A549 (cell line): ENCODE results near the gene ELL. TPM values are rescaled to one million over a fixed set of nuclear protein-coding genes. Genes with fewer than 3 reads are reported as not detected.

Source experiments
- ATAC-seq, 2 experiments: fragments of 200-7000 bp in 1 of 2; fragments of >200 bp in 1 of 2; cut with Nextera tagmentation in 1 of 2; cut with Tn5 transposase in 1 of 2; 3 replicates each; pipeline versions ENCODE4 v1.8.0 to v1.9.1; 2018 to 2020; ENCODE audit warnings: mild to moderate bottlenecking in 1 of 2, moderate library complexity in 1 of 2
- CTCF ChIA-PET: fragments of 300-600 bp; sonication (Branson Sonifier 250); formaldehyde crosslinking; extraction: SDS; loops from one replicate; lab custom pipeline; 2021; ENCODE audit warnings: antibody characterized with exemption, inconsistent platforms; lab: Yijun Ruan, JAX
- POLR2A ChIA-PET: fragments of 350-600 bp; formaldehyde crosslinking; extraction: SDS; loops from one replicate; lab custom pipeline; 2021; ENCODE audit warnings: antibody characterized with exemption, inconsistent platforms; lab: Yijun Ruan, JAX
- DNase-seq, 2 experiments: peaks; one replicate each; pipeline versions ENCODE4 v3.0.0 to v3.0.0-alpha.2; 2011 to 2016; ENCODE audit warnings: low read depth in 1 of 2, low spot score in 1 of 2
- FAIRE-seq: peaks from 2 replicates; lab custom pipeline; 2011; peaks lifted over from hg19 to GRCh38; lab: Jason Lieb, UNC
- H3K27ac ChIP-seq, 2 experiments: fragments of >200 bp; sonication (Bioruptor Twin); formaldehyde crosslinking; 3 replicates each; pipeline ENCODE4 v1.5.1; 2016 to 2017
- H3K4me1 ChIP-seq: fragments of >200 bp; sonication (Bioruptor Twin); formaldehyde crosslinking; 3 replicates; pipeline ENCODE4 v1.6.1; 2016
- H3K4me2 ChIP-seq: fragments of >200 bp; sonication (Bioruptor Twin); formaldehyde crosslinking; 3 replicates; pipeline ENCODE4 v1.6.1; 2016
- H3K4me3 ChIP-seq: fragments of >200 bp; sonication (Bioruptor Twin); formaldehyde crosslinking; 3 replicates; pipeline ENCODE4 v1.5.1; 2016
- H3K9me3 ChIP-seq: fragments of >200 bp; sonication (Bioruptor Twin); formaldehyde crosslinking; 3 replicates; pipeline ENCODE4 v1.6.1; 2016
- CEBPB ChIP-seq, 2 experiments: fragments of >200 bp in 1 of 2; sonication (Bioruptor Twin) in 1 of 2; formaldehyde crosslinking in 1 of 2; IDR thresholded peaks; 2 replicates each; pipeline ENCODE4 v1.6.1; 2012 to 2016
- CHD4 ChIP-seq: fragments of 200-600 bp; sonication (generic); IDR thresholded peaks from 2 replicates; pipeline ENCODE4 v1.6.1; 2016; ENCODE audit warnings: antibody characterized with exemption, mild to moderate bottlenecking, borderline replicate concordance
- EHF ChIP-seq: fragments of 250-450 bp; sonication (Bioruptor Pico); IDR thresholded peaks from 2 replicates; pipeline ENCODE4 v1.5.0; 2020; ENCODE audit warnings: mild to moderate bottlenecking
- EHMT2 ChIP-seq: fragments of 200-600 bp; sonication (generic); IDR thresholded peaks from 2 replicates; pipeline ENCODE4 v1.6.1; 2016; ENCODE audit warnings: antibody characterized with exemption, low read depth, mild to moderate bottlenecking, moderate library complexity
- EP300 ChIP-seq, 2 experiments: fragments of >200 bp; sonication (Bioruptor Twin); formaldehyde crosslinking; IDR thresholded peaks; 2 replicates in 1 of 2; 3 replicates in 1 of 2; pipeline ENCODE4 v1.6.1; 2016 to 2017
- FOSB ChIP-seq: fragments of 250-450 bp; sonication (Bioruptor Pico); IDR thresholded peaks from 2 replicates; pipeline ENCODE4 v1.5.0; 2020; ENCODE audit warnings: mild to moderate bottlenecking, moderate library complexity
- HOXA7 ChIP-seq: fragments of 250-450 bp; sonication (Bioruptor Pico); IDR thresholded peaks from 2 replicates; pipeline ENCODE4 v1.5.0; 2020; ENCODE audit warnings: mild to moderate bottlenecking, moderate library complexity
- JUN ChIP-seq, 2 experiments: fragments of >200 bp; sonication (Bioruptor Twin); formaldehyde crosslinking; IDR thresholded peaks; 2 replicates in 1 of 2; 3 replicates in 1 of 2; pipeline ENCODE4 v1.6.1; 2016 to 2017
- JUNB ChIP-seq: fragments of >200 bp; sonication (Bioruptor Twin); formaldehyde crosslinking; IDR thresholded peaks from 2 replicates; pipeline ENCODE4 v1.6.1; 2016
- MAFK ChIP-seq: fragments of 450-650 bp; IDR thresholded peaks from 2 replicates; pipeline ENCODE4 v1.6.1; 2014; ENCODE audit not compliant: partially characterized antibody
- MAZ ChIP-seq: fragments of 150-350 bp; IDR thresholded peaks from 2 replicates; pipeline ENCODE4 v1.6.1; 2014; ENCODE audit warnings: antibody characterized with exemption, low read depth, low read length, borderline replicate concordance
- MYC ChIP-seq: IDR thresholded peaks from 2 replicates; pipeline ENCODE4 v1.6.1; 2012; ENCODE audit warnings: mild to moderate bottlenecking, inconsistent platforms, low read length, improper control_type of control experiment, borderline replicate concordance
- RFX5 ChIP-seq: fragments of 450-650 bp; IDR thresholded peaks from 2 replicates; pipeline ENCODE4 v1.7.1; 2014; ENCODE audit warnings: antibody characterized with exemption, mild to moderate bottlenecking, moderate library complexity
- SREBF2 ChIP-seq: fragments of 450-650 bp; IDR thresholded peaks from 2 replicates; pipeline ENCODE4 v1.6.1; 2014; ENCODE audit warnings: mild to moderate bottlenecking, moderate library complexity
- ZC3H11A ChIP-seq: fragments of 450-650 bp; IDR thresholded peaks from 2 replicates; pipeline ENCODE4 v1.6.1; 2014; ENCODE audit warnings: antibody characterized with exemption, mild to moderate bottlenecking
- ZFP36 ChIP-seq: fragments of 450-650 bp; IDR thresholded peaks from 2 replicates; pipeline ENCODE4 v1.6.1; 2014; ENCODE audit warnings: borderline replicate concordance; ENCODE audit not compliant: partially characterized antibody
- ZNF302 ChIP-seq: fragments of 250-450 bp; sonication (Bioruptor Pico); IDR thresholded peaks from 2 replicates; pipeline ENCODE4 v1.9.0; 2021; ENCODE audit warnings: inconsistent platforms, mild to moderate bottlenecking, moderate library complexity
- ZSCAN20 ChIP-seq: fragments of 250-450 bp; sonication (Bioruptor Pico); IDR thresholded peaks from 2 replicates; pipeline ENCODE4 v1.8.0; 2022; ENCODE audit warnings: mild to moderate bottlenecking, moderate library complexity
- WGBS: methylation state at CpG from one replicate; pipeline ENCODE4 v1.1.6; 2017; ENCODE audit errors: missing lambda C conversion rate; 5-methylcytosine and 5-hydroxymethylcytosine counted together
- polyA plus RNA-seq, 4 experiments: library from polyadenylated mRNA; depleted of rRNA in 3 of 4; stranded (reverse); fragments of >200 nt; fragmentation: RNase III in 1 of 4; extraction: RNeasy Plus Mini Kit Qiagen cat#74134 plus additional on column Dnase treatment in 1 of 4; gene quantifications; 2 replicates in 3 of 4; 3 replicates in 1 of 4; pipeline ENCODE4 v1.2.3, GENCODE V29; 2011 to 2017
- TF ChIP-seq, protein P1 (sequence below): fragments of 250-450 bp; sonication (Bioruptor Pico); IDR thresholded peaks from 2 replicates; pipeline ENCODE4 v1.5.0; 2021; ENCODE audit warnings: mild to moderate bottlenecking, moderate library complexity, borderline replicate concordance
- TF ChIP-seq, protein P2 (sequence below): fragments of 200-600 bp; sonication (generic); IDR thresholded peaks from 2 replicates; pipeline ENCODE4 v1.6.1; 2016; ENCODE audit warnings: antibody characterized with exemption, mild to moderate bottlenecking, moderate library complexity
- TF ChIP-seq, protein P3 (sequence below): fragments of >200 bp; sonication (Bioruptor Twin); formaldehyde crosslinking; IDR thresholded peaks from 3 replicates; pipeline ENCODE4 v1.5.1; 2016
- TF ChIP-seq, protein P4 (sequence below): IDR thresholded peaks from 2 replicates; pipeline ENCODE4 v1.6.1; 2012; ENCODE audit warnings: low read depth, borderline replicate concordance
- TF ChIP-seq, protein P5 (sequence below): fragments of >200 bp; sonication (Bioruptor Twin); formaldehyde crosslinking; IDR thresholded peaks from 3 replicates; pipeline ENCODE4 v1.6.1; 2016
- TF ChIP-seq, protein P6 (sequence below): fragments of 450-650 bp; IDR thresholded peaks from 2 replicates; pipeline ENCODE4 v1.6.1; 2014; ENCODE audit warnings: antibody characterized with exemption

Gene ELL
- polyA plus RNA-seq, 2 of the 4 experiments (the other 2 are of a cell fraction), result 1.6 to 3.6 TPM

DNA sequence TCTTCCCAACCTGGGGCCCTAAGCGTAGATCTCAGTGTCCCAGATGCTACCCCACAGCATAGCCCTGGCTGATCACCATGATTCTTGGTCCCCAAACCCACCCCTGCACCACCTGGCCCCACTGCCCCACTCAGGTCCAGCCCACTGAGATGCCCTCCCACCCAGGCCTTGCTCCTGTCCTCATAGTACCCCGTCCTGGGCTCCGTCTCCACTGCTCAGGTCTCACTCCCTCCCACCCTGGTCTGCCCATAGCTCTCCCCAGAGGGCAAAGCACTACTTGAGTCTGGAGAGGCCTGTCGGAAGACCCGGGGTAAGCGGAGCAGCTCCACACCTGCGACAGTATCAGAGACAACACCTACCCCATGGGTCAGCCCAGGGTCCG is 48.2 kb downstream of the ELL start:
- DNase-seq (no peak), FAIRE-seq (no peak), ATAC-seq (no peak)
- peaks cover 25% of the 10 kb centered on the region for H3K4me1 ChIP-seq
- no peak overlapping the region for H3K27ac ChIP-seq
- H3K9me3 ChIP-seq, result no peaks in the 10 kb centered on the region
- ChIA-PET CTCF (interaction anchor here (0.7 to 6.7 kb wide), 3 partner anchors 10 to 21 kb away, joined by 3 to 30 read pairs (median 4); no protein-coding TSS in a partner anchor), POLR2A (no interaction called here)
- no peak overlapping the region for H3K4me2 ChIP-seq
- 96% methylated on average over 6 of the region's 8 CpGs for WGBS
- TF ChIP-seq, protein P1, sequence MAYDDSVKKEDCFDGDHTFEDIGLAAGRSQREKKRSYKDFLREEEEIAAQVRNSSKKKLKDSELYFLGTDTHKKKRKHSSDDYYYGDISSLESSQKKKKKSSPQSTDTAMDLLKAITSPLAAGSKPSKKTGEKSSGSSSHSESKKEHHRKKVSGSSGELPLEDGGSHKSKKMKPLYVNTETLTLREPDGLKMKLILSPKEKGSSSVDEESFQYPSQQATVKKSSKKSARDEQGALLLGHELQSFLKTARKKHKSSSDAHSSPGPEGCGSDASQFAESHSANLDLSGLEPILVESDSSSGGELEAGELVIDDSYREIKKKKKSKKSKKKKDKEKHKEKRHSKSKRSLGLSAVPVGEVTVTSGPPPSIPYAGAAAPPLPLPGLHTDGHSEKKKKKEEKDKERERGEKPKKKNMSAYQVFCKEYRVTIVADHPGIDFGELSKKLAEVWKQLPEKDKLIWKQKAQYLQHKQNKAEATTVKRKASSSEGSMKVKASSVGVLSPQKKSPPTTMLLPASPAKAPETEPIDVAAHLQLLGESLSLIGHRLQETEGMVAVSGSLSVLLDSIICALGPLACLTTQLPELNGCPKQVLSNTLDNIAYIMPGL (CRISPR knock-in tag), result no peak
- no peak for TF ChIP-seq MAZ
- no peak for TF ChIP-seq CEBPB (IDR thresholded peaks at IDR 0.05)
- TF ChIP-seq, protein P2, sequence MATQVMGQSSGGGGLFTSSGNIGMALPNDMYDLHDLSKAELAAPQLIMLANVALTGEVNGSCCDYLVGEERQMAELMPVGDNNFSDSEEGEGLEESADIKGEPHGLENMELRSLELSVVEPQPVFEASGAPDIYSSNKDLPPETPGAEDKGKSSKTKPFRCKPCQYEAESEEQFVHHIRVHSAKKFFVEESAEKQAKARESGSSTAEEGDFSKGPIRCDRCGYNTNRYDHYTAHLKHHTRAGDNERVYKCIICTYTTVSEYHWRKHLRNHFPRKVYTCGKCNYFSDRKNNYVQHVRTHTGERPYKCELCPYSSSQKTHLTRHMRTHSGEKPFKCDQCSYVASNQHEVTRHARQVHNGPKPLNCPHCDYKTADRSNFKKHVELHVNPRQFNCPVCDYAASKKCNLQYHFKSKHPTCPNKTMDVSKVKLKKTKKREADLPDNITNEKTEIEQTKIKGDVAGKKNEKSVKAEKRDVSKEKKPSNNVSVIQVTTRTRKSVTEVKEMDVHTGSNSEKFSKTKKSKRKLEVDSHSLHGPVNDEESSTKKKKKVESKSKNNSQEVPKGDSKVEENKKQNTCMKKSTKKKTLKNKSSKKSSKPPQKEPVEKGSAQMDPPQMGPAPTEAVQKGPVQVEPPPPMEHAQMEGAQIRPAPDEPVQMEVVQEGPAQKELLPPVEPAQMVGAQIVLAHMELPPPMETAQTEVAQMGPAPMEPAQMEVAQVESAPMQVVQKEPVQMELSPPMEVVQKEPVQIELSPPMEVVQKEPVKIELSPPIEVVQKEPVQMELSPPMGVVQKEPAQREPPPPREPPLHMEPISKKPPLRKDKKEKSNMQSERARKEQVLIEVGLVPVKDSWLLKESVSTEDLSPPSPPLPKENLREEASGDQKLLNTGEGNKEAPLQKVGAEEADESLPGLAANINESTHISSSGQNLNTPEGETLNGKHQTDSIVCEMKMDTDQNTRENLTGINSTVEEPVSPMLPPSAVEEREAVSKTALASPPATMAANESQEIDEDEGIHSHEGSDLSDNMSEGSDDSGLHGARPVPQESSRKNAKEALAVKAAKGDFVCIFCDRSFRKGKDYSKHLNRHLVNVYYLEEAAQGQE, result no peak
- no peak for TF ChIP-seq RFX5
- TF ChIP-seq ZC3H11A, result no peak
- TF ChIP-seq JUNB, result no peak
- TF ChIP-seq, protein P3, sequence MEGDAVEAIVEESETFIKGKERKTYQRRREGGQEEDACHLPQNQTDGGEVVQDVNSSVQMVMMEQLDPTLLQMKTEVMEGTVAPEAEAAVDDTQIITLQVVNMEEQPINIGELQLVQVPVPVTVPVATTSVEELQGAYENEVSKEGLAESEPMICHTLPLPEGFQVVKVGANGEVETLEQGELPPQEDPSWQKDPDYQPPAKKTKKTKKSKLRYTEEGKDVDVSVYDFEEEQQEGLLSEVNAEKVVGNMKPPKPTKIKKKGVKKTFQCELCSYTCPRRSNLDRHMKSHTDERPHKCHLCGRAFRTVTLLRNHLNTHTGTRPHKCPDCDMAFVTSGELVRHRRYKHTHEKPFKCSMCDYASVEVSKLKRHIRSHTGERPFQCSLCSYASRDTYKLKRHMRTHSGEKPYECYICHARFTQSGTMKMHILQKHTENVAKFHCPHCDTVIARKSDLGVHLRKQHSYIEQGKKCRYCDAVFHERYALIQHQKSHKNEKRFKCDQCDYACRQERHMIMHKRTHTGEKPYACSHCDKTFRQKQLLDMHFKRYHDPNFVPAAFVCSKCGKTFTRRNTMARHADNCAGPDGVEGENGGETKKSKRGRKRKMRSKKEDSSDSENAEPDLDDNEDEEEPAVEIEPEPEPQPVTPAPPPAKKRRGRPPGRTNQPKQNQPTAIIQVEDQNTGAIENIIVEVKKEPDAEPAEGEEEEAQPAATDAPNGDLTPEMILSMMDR, result no peak
- TF ChIP-seq EHF (CRISPR knock-in tag), result no peak
- TF ChIP-seq, protein P4, sequence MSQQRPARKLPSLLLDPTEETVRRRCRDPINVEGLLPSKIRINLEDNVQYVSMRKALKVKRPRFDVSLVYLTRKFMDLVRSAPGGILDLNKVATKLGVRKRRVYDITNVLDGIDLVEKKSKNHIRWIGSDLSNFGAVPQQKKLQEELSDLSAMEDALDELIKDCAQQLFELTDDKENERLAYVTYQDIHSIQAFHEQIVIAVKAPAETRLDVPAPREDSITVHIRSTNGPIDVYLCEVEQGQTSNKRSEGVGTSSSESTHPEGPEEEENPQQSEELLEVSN, result no peak
- no peak for TF ChIP-seq ZFP36
- no peak for TF ChIP-seq SREBF2
- no peak for TF ChIP-seq EHMT2
- TF ChIP-seq ZSCAN20, result no peak
- no peak for TF ChIP-seq MYC
- TF ChIP-seq MAFK, result no peak
- no peak overlapping the region for H3K4me3 ChIP-seq

DNA sequence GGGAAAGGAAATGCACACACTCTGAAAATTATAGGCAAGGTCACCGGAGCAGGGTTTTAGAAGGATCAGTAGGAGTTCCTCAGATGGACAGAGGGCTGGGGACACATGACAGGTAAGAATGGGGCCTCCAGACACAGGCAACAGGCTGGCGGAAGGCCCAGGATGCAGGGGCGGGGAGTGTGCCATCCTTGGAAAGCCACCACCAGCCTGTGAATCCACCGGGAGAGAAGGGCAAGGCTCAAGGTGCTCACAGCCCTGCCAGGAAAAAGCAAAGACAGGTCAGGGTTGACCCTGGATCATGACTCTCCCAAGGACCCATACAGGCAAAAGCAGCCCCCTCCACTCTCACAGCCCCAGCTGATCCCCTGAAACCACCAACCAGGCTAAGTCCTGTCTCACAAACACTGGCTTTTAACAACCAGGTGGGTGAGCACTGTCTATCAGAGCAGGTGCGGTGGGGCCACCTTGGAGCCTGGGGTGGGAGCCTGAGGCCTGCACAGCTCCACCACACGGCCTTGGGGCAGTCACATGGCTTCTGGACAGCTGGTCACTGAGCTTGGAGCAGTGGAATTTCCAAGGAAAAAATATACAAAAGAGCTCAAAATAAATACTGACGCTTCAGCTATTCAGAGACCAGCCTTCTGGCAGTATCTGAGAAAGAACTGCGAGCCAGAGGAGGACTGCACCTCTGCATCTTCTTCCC is 48.7 kb downstream of the ELL start:
- H3K9me3 ChIP-seq, result no peaks in the 10 kb centered on the region

More for the DNA sequence above, 48.7 kb downstream of the ELL start:
- Histone ChIP-seq H3K4me3 (no peak overlapping the region), H3K4me2 (no peak overlapping the region), H3K4me1 (peaks cover 25% of the 10 kb centered on the region), H3K27ac (no peak overlapping the region)
- DNase-seq (no peak), FAIRE-seq (no peak), ATAC-seq (no peak)
- ChIA-PET POLR2A (no interaction called here), CTCF (interaction anchor here (0.6 to 6.7 kb wide), 4 partner anchors 10 to 41 kb away, joined by 3 to 30 read pairs (median 4); no protein-coding TSS in a partner anchor)
- 86% methylated on average over 6 of the region's 8 CpGs for WGBS
- TF ChIP-seq MYC (no peak), ZNF302 (CRISPR knock-in tag) (no peak), FOSB (CRISPR knock-in tag) (no peak), CHD4 (no peak), MAZ (no peak), EHF (CRISPR knock-in tag) (no peak), HOXA7 (CRISPR knock-in tag) (no peak), EP300 (IDR thresholded peaks at IDR 0.05) (no peak), JUN (IDR thresholded peaks at IDR 0.05) (no peak)
- TF ChIP-seq, protein P1 (CRISPR knock-in tag), result no peak
- TF ChIP-seq, protein P5, sequence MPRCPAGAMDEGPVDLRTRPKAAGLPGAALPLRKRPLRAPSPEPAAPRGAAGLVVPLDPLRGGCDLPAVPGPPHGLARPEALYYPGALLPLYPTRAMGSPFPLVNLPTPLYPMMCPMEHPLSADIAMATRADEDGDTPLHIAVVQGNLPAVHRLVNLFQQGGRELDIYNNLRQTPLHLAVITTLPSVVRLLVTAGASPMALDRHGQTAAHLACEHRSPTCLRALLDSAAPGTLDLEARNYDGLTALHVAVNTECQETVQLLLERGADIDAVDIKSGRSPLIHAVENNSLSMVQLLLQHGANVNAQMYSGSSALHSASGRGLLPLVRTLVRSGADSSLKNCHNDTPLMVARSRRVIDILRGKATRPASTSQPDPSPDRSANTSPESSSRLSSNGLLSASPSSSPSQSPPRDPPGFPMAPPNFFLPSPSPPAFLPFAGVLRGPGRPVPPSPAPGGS, result no peak
- TF ChIP-seq, protein P6, sequence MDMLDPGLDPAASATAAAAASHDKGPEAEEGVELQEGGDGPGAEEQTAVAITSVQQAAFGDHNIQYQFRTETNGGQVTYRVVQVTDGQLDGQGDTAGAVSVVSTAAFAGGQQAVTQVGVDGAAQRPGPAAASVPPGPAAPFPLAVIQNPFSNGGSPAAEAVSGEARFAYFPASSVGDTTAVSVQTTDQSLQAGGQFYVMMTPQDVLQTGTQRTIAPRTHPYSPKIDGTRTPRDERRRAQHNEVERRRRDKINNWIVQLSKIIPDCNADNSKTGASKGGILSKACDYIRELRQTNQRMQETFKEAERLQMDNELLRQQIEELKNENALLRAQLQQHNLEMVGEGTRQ, result no peak
